Measurements from ENCODE around the gene GALNT10.

- TF ChIP-seq GATA3 (IDR thresholded peaks at IDR 0.05; ENCODE audit: low read depth, low read length) (no peak), GATA2 (IDR thresholded peaks at IDR 0.05; ENCODE audit: low read depth, low read length) (no peak)
Observed at GRCh38 chr5:154313360-154314017, 123.0 kb downstream of the GALNT10 start.
